Endometrium (tissue), 2 donors: ENCODE results near the gene C5orf46.

Source experiments
- FAIRE-seq: peaks from 2 replicates; lab custom pipeline; 2012; peaks lifted over from hg19 to GRCh38; lab: Jason Lieb, UNC
- donor health status: control.
- donor health status: control.

C5orf46 gene

DNA sequence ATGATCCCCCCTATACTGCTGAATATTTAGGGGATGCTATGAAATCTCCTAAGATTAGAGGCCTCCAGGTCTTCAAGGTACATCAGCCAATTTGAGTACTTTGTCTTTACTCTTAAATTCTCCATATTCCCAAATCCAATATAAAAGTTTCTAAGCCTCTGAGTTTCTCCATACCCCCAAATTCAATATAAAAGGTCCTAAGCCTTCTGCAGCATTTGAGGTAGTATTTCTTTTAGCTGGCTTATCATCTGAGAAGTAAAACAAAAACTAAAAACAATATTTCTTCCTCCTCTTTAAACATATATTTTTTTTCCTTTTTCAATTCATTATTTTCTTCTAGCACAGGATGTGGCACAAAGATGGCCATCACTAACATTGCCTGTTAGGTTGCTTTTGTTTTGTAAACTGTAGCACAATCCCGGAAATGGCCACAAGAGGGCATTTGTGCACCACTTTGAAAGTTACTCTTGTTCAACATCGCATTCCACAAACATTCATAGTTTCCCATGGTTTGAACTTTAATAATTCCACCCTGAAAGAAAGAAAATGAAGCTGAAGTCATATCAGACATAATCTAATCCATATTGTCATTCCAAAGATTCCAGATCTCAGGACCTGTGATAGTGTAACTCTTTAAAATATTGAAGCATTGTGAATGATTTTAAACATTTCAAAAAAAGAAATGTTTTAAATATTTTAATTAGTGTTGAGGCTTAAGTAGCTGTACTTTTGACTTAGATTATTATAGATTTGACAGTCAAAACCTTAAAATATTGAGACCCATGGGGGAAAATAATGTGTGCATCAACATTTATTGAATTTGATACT is 48.8 kb downstream of the C5orf46 start:
- peak; percentile 91 for FAIRE-seq

DNA sequence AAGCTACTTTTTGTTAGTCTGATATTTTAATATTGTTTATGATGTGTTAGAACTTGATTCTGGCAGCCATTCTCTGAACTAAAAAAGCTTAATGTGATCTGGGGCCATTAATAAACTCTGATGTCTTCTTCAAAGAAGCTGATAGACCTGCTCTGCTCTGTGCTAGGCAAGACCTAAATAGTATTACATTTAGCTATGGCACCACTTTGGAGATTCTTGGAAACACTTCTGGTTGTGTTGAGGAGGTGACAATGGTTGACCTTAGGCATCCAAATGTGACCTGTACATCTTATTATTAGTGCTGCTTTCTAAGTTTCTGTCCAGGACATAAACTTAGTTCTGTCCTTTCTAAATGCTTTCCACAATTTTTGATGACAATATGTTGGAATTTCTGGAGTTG is 49.5 kb downstream of the C5orf46 start:
- no peak for FAIRE-seq

DNA sequence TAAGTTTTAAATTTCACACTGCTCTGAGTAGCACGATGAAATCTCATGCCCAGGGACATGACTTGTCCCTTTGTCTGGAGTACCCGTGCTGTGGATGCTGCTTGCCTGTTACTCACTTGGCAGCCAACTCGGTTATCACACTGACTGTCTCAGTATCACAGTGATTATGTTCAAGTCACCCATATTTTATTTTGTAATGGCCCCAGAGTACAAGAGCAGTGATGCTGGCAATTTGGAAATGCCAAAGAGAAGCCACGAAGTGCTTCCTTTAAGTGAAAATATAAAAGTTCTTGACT is 50.6 kb downstream of the C5orf46 start:
- no peak for FAIRE-seq

DNA sequence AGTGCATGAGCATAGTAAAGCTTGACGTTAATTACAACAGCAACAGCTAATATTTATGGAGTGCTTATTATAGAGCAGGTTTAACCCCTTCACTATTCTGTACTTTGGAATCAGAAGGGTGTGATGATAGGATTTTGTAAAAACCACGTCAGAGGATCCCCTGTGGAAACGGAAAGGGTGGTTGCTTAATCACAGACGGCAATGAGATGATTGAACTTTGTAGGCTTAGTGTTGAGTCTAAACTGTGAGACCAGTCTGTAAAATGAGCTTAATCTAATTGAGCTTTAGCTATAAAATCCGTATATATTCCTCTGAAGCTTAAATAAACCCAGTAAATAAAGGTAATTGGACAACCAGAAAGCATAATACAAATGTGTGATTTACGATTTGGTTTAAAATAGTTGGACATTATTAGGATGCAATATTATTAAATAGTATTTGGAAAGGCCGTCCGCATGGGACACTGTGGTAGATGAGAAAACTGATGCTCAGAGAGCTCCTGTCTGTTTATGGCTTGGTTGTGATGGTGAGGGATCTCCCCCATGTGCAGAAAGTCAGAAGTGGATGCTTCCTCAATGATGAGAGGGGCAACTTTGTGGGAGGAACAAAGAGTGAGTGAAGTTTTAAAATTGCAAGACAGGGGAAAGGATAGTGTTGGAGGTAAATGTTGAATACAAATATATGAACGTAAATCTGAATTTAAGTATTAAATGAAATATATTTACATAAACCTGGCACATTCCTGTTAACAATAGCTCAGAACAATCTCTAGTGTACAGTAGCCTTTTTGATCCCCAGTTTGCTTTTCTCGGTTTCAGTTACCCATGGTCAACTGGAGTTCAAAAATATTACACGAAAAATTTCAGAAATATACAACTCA is 51.2 kb downstream of the C5orf46 start:
- no peak for FAIRE-seq

DNA sequence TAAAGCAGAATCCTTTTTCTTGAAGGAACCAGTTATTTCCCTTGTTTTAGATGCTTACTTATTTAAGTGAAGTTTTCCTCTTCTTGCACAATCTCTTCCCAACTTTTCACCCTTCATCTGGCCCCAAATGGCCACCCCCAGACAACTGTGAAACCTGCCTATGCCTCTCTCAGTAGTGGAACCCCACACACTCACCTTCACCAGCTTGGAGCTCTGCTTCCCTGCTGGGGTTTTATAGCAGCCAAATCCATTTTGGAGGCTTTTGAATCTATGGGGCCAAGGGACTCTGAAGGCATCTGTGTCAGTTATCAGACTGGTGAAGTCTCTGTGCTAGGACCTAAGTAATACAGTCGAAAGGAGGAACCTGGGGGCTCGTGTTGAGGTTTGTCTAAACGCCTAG is 52.0 kb downstream of the C5orf46 start:
- no peak for FAIRE-seq

DNA sequence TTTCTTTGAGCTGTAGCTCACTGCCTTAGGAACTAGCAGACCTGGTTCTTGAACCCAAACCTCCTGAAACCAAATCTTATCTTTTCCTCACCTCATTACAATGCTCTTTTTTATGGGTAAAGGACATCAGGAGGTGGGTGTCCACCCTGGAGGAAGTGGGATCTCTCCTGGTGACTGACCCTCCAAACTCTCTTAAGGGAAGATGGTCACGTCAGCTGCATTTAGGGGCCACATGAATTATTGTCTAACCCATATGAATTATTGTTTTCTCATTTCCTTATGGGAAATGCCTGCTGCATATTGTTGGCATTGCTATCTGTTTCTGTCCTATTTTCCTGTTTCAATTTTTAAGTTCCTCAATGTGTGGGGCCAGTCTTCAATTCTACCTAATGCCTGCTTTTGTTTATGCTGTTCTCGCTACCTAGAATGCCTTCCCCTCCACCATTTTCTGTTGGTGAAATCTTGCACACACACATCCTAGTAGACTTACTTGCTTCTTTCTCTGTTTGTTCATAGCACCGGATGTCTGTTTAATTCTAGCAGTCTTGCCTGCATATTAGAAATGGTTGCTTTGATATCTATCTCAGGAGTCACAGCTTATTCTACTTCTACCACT is 52.9 kb downstream of the C5orf46 start:
- no peak for FAIRE-seq

DNA sequence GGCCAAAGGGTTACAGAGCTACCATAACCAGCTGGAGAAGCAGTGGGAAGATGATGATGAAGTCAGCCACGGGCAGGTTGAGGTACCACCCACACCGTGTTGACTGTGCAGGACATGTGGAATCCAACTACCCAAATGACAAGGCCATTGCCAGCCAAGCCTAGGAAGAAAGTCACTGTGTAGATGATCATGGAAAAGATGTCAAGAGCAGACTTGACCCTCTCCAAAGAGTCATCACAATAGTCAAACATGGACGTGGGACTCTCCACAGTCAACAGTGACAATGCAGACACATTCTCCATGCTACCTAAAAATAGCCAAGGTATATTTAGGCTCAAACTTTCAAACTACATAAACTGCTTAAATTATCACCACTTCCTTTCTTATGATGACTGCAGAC is 54.0 kb downstream of the C5orf46 start:
- FAIRE-seq, result no peak

DNA sequence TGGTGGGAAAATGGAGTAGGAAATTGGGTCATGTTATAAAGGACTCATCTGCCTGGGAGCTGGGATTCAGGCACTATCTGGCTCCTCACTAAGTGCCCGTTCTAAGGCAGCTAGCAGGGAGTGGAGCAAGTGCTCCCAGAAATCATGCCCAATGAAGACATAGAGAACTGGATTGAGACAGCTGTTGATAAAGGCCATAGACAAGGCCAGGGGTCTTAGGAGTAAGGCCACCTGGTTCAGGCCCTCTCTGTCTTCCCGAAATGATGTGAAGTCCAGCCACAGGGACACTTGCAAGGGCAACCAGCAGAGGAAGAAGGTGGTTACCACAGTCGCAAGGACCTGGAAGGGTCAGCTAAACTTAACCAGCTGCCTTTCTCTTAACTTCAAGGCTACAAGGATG is 54.8 kb downstream of the C5orf46 start:
- no peak for FAIRE-seq

DNA sequence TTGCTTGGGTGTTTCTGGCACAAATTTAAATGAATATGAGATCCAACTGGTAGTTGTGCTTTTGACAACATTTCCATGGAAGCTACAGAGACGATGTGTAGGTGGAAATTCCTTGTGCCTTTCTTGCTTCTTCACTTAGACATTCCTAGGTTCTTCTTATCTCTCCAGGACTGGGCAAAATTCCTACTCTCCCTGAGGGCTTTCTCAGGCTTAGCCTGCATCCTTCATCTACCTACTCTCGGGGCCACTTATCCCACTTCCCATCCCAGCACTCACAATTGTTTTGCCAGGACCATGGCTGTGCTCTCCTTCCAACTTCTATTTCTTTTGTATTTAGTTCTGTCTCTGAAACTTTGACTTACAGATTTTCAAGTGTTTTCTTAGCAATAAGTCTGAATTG is 57.1 kb downstream of the C5orf46 start:
- no peak for FAIRE-seq

DNA sequence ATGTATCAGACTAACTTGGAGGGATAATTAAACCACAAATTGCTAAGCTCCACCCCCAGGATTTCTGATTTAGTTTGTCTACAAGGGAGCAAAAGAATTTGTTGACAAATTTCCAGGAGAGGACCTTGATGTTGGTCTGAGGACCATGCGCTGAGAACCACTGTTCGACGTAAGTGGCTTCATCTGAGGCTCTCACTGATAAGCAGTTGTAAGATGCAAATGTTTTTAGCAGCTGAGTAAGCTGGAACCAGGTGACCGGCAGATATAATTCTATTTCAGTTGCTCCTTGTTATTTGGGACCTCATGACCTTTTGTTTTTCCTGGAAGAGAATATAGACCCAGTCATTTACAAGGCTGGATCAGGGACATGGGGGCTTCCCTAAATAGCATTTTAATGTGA is 60.7 kb downstream of the C5orf46 start:
- no peak for FAIRE-seq

DNA sequence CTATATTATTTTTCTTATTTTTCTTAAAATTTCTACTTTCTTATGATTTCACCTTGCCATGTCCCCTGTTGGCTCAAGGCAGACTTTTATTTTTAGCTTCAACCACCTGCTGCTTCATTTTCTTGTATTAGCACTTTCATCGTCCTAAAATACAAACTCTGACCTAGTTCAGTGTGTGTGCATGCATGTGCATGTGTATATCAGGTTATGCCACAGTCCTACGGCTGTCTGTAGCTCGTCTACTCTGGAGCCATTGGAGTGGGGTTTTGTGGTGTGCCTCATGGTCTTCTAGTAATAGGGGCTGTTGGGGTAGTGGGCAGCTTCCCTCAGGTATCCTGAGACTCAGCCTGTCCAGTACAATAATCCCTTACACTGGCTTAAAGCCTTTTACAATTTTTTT is 61.5 kb downstream of the C5orf46 start:
- no peak for FAIRE-seq

DNA sequence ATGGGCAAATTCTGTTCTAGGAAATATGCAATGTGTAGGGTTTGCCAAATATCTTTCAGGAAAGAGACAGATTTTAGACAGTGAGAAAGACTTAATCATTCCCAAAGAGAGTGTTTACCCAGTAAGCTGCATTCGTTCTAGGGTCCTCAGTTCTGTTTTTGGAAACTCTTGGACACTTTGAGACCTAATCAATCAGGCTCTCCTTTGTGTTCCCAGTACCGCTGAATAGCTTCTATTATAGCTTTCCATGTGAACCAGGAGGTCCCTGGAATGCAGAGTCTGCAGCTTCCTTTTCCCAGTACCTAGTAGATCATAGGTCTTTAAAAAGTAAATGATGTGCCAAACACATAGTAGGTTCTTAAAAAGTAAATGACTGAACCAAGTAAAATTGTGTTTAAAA is 63.5 kb downstream of the C5orf46 start:
- no peak for FAIRE-seq
